ENCODE results near the gene RPL29. TPM values are rescaled to one million over a fixed set of nuclear protein-coding genes. Genes with fewer than 3 reads are reported as not detected.
A peak's percentile ranks its signal among the peaks of the same experiment; 100 is the strongest.

Gene RPL29
- total RNA-seq, 2 experiments from 2014 or later = 1,927 to 1,957 TPM

DNA sequence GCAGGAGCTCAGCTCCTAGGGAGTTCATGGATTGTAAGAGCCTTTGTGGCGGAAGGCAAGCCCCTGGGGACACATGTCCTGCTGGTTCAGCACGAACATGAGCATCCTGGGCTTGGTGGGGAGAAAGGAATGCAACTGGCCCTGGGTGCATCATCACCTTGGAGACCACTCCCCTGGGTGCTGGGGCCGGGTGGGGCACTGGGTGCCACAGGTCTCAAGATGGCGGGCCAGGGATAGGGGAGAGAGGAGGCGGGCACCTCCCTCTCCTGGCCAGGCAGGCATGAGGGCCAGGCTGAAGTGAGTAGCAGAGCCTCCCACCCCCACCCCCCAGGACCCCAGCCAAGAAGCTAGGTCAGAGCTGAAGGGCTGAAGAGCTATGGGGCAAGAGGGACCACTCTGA, 29.2 kb downstream of the RPL29 start:
- Mint-ChIP-seq H3K4me3 (peak overlapping the region; percentile 74), H3K27ac (no peak overlapping the region), H3K9me3 (no peaks in the 10 kb centered on the region), H3K36me3 (ENCODE audit: low read depth) (peaks cover 2% of the 10 kb centered on the region), H3K4me1 (ENCODE audit: low read depth) (peaks cover 17% of the 10 kb centered on the region), H3K27me3 (ENCODE audit: low read depth) (no peaks in the 10 kb centered on the region)
- DNase-seq = no peak
- CTCF ChIA-PET = interaction anchor here (1.4 kb wide), 1 partner anchor 23 kb away, joined by 3 read pairs; no protein-coding TSS in a partner anchor
- intact Hi-C loops (cut with micrococcal nuclease) = no loop called here

DNA sequence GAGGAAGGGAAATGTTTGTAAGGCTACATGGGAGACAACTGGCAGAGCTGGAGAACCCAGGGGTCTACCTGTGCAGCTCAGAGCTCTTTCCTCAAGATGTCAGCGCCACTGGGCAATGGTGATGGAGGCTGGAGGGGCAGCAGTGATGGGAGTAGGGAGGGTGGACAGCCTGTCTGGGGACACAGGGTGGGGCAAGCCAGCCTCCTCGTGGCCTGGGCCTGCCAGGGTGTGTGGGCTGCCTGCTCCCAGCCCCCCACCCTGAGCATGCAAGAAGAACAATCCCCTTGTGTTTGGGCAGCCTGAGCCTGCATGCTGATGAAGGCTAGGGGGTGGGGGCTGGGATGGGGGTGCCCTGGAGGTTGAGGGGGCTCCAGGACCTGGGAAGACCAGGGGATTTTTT, 29.7 kb downstream of the RPL29 start:
- DNase-seq = no peak

DNA sequence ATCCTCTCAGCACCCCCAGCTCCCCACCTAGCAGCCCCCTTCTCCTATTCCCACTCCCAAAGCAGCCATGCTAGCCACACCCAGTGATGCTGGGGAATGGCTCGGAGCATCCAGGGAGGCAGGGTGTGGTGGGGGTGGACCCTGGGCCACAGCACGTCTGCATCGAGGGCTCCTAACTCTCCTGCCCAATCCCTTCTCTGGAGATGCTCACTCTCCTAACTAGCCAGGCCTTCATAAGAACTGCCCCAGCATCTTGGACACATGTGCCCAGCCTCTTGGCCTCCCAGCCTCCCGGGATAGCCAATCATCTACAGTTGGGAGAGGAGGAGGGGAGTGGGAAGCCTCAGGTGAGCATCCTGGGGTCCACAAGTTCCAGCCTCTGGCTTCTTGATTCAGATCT, 31.2 kb downstream of the RPL29 start:
- Mint-ChIP-seq H3K4me3 (no peak overlapping the region), H3K27me3 (ENCODE audit: low read depth) (no peaks in the 10 kb centered on the region), H3K27ac (no peak overlapping the region), H3K9me3 (no peaks in the 10 kb centered on the region), H3K4me1 (ENCODE audit: low read depth) (peaks cover 12% of the 10 kb centered on the region), H3K36me3 (ENCODE audit: low read depth) (no peaks in the 10 kb centered on the region)
- no peak for DNase-seq
- intact Hi-C loops (cut with micrococcal nuclease) = no loop called here
- CTCF ChIA-PET = interaction anchor here (1.0 to 1.4 kb wide), 2 partner anchors 9 to 10 kb away, joined by 3 to 4 read pairs; partner anchors contain the start of gene ABHD14B

More for the DNA sequence above, 29.7 kb downstream of the RPL29 start:
- Mint-ChIP-seq H3K9me3 (no peaks in the 10 kb centered on the region), H3K27me3 (ENCODE audit: low read depth) (no peaks in the 10 kb centered on the region), H3K4me1 (ENCODE audit: low read depth) (peaks cover 16% of the 10 kb centered on the region), H3K27ac (no peak overlapping the region), H3K4me3 (peak overlapping the region; percentile 74), H3K36me3 (ENCODE audit: low read depth) (peaks cover 1% of the 10 kb centered on the region)
- CTCF ChIA-PET = interaction anchor here (1.4 kb wide), 1 partner anchor 23 kb away, joined by 3 read pairs; no protein-coding TSS in a partner anchor
- intact Hi-C loops (cut with micrococcal nuclease) = no loop called here

DNA sequence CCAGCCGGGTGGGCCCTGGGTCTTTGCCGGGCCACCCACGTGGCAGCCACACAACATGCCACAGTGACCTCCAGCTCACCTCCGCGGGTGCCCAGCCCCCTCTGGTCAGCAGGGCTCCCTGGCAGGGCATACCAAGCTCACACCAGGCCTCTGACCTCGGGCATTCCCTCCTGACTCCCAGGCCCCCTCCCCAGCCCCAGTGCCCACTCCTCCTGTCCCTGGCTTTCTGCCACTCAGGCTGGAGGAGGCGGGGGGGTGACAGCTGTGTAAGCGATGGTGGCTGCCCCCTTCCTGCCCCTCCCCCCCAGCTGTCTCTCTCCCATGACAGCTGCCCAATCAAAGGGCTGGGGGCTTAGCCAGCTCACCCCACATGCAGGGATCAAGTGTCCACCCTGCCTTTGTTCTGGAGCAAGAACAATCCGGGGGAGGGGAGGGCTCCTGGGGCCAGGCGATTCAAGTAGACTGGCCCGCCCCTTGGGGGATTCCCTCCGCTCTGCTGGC, 31.7 kb downstream of the RPL29 start:
- Mint-ChIP-seq H3K27me3 (ENCODE audit: low read depth) (no peaks in the 10 kb centered on the region), H3K9me3 (no peaks in the 10 kb centered on the region), H3K36me3 (ENCODE audit: low read depth) (no peaks in the 10 kb centered on the region), H3K27ac (no peak overlapping the region), H3K4me1 (ENCODE audit: low read depth) (peaks cover 11% of the 10 kb centered on the region), H3K4me3 (no peak overlapping the region)
- CTCF ChIA-PET = interaction anchor here (1.4 kb wide), 1 partner anchor 10 kb away, joined by 4 read pairs; the partner anchor contains the start of gene ABHD14B
- intact Hi-C loops (cut with micrococcal nuclease) = no loop called here
- no peak for DNase-seq

DNA sequence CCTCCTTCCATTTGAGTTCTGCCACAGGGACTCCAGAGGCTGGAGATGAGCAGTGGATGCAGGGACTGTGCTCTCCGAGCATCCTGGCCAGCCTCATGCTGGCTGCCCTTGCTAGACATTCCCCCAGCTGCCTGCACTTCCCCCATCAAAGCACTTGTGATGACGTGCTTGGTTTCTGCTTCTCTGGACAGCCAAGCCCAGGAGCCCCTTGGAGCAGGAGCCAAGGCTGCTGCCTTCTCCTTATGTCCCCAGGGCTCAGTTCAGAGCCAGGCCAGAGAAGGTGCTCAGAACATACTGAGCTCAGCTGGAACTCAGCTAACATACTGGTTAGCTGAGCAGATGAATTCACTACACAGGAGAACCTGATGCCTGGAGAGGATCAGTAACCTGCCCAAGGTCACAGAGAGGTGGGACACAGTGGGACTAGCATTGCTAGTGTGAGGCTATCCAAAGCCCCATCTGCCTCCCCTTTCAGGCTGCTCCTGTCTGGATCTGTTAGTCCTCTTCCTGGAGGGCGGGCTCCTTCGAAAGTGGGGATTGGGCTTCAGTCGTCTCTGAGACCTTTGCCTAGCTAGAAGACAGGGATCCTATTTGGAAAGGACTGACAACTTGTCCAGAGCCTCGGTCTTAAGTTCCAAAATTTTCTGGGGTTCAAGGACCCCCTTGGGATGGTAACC, 32.7 kb downstream of the RPL29 start:
- H3K9me3 Mint-ChIP-seq = no peaks in the 10 kb centered on the region
- H3K27ac Mint-ChIP-seq = no peak overlapping the region
- DNase-seq = no peak
- H3K27me3 Mint-ChIP-seq (ENCODE audit: low read depth) = no peaks in the 10 kb centered on the region
- intact Hi-C loops (cut with micrococcal nuclease) = no loop called here
- CTCF ChIA-PET = interaction anchor here (3.3 kb wide), 1 partner anchor 11 kb away, joined by 11 read pairs; the partner anchor contains the start of genes ABHD14A and ABHD14B
- H3K4me3 Mint-ChIP-seq = no peak overlapping the region
- no peaks in the 10 kb centered on the region for H3K36me3 Mint-ChIP-seq (ENCODE audit: low read depth)
- H3K4me1 Mint-ChIP-seq (ENCODE audit: low read depth) = peaks cover 6% of the 10 kb centered on the region

DNA sequence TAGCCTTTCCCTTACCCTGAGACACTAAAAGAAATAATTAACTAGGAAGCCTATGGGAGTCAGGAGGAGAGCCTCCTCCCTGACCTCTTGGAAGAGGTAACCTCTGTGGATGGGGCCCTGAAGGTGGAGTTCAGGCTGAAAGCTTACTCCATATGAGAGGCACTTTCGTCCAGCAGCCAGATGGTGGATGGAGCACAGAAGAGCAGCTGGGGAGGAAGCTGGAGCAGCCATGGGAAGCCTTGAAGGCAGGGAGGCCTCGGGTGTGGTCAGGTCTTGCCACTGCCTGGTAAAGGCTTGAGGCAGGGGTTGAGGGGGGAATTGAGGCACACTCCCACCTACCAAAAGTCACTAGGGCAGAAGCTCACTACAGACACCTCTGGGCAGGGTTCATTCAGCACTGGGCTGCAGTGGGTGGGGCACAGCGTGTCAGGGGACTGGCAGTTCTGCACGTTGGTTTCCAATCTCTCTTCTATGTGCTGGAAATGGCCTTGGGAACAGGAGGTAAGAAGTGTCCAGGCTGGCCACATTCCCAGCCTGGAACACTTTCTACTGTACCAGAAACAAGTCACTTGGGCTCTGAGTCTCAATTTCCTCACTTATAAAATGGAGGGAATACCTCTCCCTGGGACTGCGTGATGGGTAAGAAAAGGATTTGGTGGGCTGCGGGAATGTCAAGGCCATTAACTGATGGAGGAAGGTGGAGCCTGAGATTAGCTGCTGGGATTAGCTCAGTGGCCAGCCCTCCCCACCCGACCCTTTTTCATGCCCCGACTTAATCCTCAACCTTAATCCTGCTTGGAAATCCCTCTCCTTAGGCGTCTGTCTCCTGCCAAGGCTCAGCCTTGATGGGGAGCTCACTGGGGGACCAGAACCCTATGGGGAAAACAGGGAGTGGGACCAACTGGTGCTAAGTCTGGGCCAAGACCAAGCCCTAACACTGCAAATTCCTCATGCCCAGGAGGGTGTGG, 33.8 kb downstream of the RPL29 start:
- Mint-ChIP-seq H3K36me3 (ENCODE audit: low read depth) (no peaks in the 10 kb centered on the region), H3K27ac (no peak overlapping the region), H3K4me1 (ENCODE audit: low read depth) (peaks cover 3% of the 10 kb centered on the region), H3K9me3 (no peaks in the 10 kb centered on the region), H3K4me3 (no peak overlapping the region), H3K27me3 (ENCODE audit: low read depth) (no peaks in the 10 kb centered on the region)
- CTCF ChIA-PET = interaction anchor here (3.3 kb wide), 1 partner anchor 12 kb away, joined by 11 read pairs; the partner anchor contains the start of genes ABHD14A and ABHD14B
- intact Hi-C loops (cut with micrococcal nuclease) = no loop called here
- no peak for DNase-seq

DNA sequence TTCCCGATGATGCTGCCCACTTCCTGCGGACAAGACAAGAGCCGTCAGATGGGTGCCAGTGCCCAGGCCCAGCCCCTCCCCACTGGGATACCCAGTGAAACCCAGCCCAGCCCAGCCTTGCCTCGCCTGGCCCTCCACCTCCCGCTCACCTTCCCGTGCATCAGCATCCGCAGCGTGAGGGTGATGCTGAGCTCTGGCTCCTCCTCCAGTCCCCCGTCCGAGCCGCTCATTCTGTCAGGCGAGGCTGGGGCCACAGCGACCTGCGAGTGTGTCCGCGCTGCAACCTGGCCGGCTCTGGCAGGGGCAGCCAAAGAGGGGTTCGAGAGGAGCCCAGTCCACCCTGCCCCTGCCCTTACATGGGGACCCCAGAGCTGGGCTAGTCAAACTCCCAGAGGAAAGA, 34.7 kb downstream of the RPL29 start:
- intact Hi-C loops (cut with micrococcal nuclease) = no loop called here
- Mint-ChIP-seq H3K27ac (no peak overlapping the region), H3K27me3 (ENCODE audit: low read depth) (no peaks in the 10 kb centered on the region), H3K9me3 (no peaks in the 10 kb centered on the region), H3K4me1 (ENCODE audit: low read depth) (no peaks in the 10 kb centered on the region), H3K4me3 (no peak overlapping the region), H3K36me3 (ENCODE audit: low read depth) (no peaks in the 10 kb centered on the region)
- CTCF ChIA-PET = interaction anchor here (3.3 kb wide), 1 partner anchor 13 kb away, joined by 11 read pairs; the partner anchor contains the start of genes ABHD14A and ABHD14B
- DNase-seq = no peak

DNA sequence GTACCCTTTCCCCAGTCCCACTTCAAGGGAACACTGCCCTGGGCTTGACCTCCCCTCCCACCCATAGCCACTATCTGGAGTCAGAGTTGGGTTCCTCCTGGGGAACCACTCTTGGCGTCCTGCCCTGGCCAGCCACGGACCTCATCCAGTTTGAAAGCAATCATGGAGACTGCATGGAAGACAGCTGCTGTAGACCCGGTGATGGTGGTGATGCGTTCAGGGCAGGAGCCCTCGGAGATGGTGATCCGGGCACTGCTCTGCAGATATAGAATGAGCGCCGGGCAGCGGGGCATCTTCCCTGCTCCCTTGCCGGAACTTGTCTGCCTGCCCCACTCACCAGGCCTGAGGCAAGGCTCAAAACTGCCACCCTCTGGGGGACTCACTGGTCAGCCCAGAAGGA, 35.3 kb downstream of the RPL29 start:
- intact Hi-C loops (cut with micrococcal nuclease) = no loop called here
- H3K9me3 Mint-ChIP-seq = no peaks in the 10 kb centered on the region
- H3K4me3 Mint-ChIP-seq = no peak overlapping the region
- H3K27ac Mint-ChIP-seq = no peak overlapping the region
- H3K36me3 Mint-ChIP-seq (ENCODE audit: low read depth) = no peaks in the 10 kb centered on the region
- CTCF ChIA-PET = interaction anchor here (1.0 to 3.3 kb wide), 2 partner anchors 14 to 41 kb away, joined by 3 to 11 read pairs; partner anchors contain the start of genes ABHD14A and ABHD14B
- DNase-seq = no peak
- no peaks in the 10 kb centered on the region for H3K27me3 Mint-ChIP-seq (ENCODE audit: low read depth)
- no peaks in the 10 kb centered on the region for H3K4me1 Mint-ChIP-seq (ENCODE audit: low read depth)

DNA sequence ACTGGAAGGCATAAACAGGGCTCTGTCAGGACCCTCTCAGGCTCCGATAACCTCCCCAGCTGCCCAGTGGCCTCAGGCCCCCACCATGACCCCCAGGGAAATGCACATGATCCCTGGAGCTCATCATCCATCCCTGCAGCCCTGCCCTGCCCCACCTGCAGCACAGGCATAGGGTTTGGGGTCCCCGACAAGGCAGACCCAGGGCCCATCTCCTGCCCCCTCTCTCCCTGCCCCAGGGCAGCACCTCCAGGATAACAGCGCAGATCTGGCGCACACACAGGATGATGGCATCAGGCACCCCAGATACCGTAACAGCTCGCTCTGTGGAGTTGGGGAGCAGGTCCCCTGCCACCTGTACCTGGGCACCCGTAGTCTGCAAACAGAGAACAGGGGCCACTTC, 36.0 kb downstream of the RPL29 start:
- no peak overlapping the region for H3K4me3 Mint-ChIP-seq
- no peak overlapping the region for H3K27ac Mint-ChIP-seq
- no peaks in the 10 kb centered on the region for H3K36me3 Mint-ChIP-seq (ENCODE audit: low read depth)
- H3K4me1 Mint-ChIP-seq (ENCODE audit: low read depth) = no peaks in the 10 kb centered on the region
- CTCF ChIA-PET = interaction anchor here (1.0 kb wide), 1 partner anchor 42 kb away, joined by 3 read pairs; no protein-coding TSS in a partner anchor
- DNase-seq = no peak
- H3K9me3 Mint-ChIP-seq = no peaks in the 10 kb centered on the region
- H3K27me3 Mint-ChIP-seq (ENCODE audit: low read depth) = peaks cover 7% of the 10 kb centered on the region
- intact Hi-C loops (cut with micrococcal nuclease) = no loop called here

DNA sequence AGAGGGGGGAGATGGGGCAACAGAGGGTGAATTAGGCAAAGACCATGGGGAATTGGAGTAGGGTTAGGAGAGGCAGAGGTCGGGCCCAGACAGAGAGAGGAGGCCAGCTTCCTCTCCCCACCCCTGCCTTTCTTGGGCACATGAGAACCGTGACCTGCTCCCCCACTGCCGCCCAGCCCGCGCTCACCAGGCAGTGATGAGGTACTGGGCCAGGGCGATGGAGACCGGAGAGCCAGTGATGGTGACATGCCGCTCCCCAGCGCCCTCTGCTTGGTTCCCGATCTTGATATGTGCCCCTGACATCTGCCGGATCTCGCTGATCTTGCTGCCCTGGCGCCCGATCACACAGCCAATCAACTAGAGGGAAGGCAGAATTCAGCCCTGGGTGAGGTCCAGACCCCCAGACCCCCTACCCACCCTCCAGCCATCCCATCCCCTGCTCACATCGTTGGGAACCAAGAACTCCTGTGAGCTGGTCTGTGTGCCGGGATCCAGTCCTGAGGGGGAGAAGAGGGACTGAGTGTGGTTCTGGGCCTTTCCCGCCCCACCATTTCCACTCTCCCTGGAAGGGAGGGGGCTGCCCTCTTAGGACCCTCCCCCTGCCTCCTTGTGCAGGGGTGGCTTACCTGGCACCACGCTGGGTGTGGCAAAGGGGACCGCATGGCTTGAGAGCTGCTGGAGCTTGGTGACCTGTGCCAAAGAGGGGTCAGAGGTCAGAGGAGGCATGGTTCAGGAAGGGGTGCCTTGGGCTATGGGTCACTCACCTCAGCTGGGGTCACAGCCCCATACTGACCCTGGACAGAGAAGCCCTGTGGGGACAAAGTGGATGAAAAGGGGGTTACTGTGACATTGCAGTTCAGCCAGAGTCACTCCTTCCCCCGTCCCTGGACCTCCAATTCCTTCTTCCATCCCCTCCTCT, 36.8 kb downstream of the RPL29 start:
- Mint-ChIP-seq H3K27me3 (ENCODE audit: low read depth) (peaks cover 13% of the 10 kb centered on the region), H3K4me1 (ENCODE audit: low read depth) (no peaks in the 10 kb centered on the region), H3K4me3 (no peak overlapping the region), H3K9me3 (no peaks in the 10 kb centered on the region), H3K27ac (no peak overlapping the region), H3K36me3 (ENCODE audit: low read depth) (no peaks in the 10 kb centered on the region)
- CTCF ChIA-PET = interaction anchor here (1.1 kb wide), 1 partner anchor 16 kb away, joined by 3 read pairs; no protein-coding TSS in a partner anchor
- intact Hi-C loops (cut with micrococcal nuclease) = no loop called here
- DNase-seq = no peak

DNA sequence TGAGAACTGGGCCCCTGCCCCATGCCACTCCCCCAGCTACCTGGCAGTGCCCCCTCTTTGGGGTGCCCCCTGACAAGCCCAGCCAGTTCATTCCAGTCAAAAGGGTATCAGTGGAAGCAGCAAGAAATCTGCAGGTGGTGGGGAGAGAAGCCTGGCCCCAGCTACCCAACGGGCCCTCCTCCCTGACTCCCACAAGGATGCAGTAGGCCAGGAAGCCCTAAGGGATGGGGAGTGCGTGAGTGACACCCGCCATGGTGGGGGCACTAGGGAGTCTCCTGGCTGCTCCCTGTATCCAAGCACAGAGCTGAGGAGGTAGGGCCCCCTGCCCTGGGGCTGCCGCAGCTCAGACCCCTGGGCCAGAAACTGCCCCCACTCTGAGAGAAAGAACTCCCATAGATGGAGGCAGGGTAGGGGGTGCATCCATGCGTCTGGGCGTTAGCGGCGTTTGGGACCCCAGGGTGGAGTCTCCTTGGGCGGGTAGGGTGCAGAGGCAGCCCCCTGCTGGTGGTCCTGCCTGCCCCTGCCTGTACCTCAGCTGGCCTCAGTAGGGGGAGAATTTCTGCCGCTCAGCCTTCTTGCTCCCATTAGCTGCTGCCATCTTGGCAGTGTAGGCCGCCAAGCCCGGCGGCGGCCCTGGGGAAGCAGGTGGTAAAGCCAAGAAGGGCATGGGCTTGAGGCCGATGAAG, 38.0 kb downstream of the RPL29 start:
- H3K36me3 Mint-ChIP-seq (ENCODE audit: low read depth) = no peaks in the 10 kb centered on the region

More for the DNA sequence above, 38.0 kb downstream of the RPL29 start:
- CTCF ChIA-PET = interaction anchor here (1.1 to 1.4 kb wide), 2 partner anchors 15 kb away, joined by 3 to 4 read pairs; partner anchors contain the start of gene PARP3
- H3K27me3 Mint-ChIP-seq (ENCODE audit: low read depth) = peaks cover 17% of the 10 kb centered on the region
- no peak overlapping the region for H3K27ac Mint-ChIP-seq
- no peak overlapping the region for H3K4me3 Mint-ChIP-seq
- H3K4me1 Mint-ChIP-seq (ENCODE audit: low read depth) = no peaks in the 10 kb centered on the region
- no peak for DNase-seq
- H3K9me3 Mint-ChIP-seq = no peaks in the 10 kb centered on the region
- intact Hi-C loops (cut with micrococcal nuclease) = loop anchor here (2.0 kb wide), 1 partner anchor 17 kb away; the partner anchor contains the start of genes ABHD14A and ABHD14B

Measured in activated naive CD4-positive, alpha-beta T cell treated with anti-CD3 and anti-CD28 coated beads for 36 hours (primary cell).